Erythroblast (primary cell): Measurements from ENCODE around the gene ZRANB1.

Experiments
- DNase-seq, 2 experiments: peaks; one replicate each; lab custom pipeline; 2025; lab: John Stamatoyannopoulos, UW
- GATA1 ChIP-seq: IDR thresholded peaks from 2 replicates; pipeline ENCODE4 v1.6.1; 2011; ENCODE audit warnings: low read depth, mild to moderate bottlenecking, control low read depth, low read length, moderate library complexity
- POLR2A ChIP-seq: IDR thresholded peaks from 2 replicates; pipeline ENCODE4 v1.6.1; 2011; ENCODE audit warnings: mild to moderate bottlenecking, low read length

The ZRANB1 gene

DNA sequence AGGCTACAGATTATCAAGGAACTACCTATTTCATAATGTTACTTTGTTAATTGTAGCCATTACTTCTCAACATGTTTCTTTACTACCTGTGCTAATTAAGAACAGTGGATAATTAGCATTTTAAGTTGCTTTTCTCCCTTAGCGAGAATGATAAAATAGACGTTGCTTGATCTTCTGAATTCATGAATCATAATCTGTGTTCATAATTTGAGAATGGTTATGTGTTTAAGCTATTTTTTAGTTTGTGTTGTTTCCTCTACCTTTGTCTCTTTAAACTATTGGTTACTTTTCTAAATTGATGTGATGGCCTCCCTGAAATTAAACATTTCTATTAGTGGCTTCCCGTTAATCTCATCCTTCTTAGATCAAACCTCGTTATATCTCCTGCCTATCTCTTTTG, at the start of gene ZRANB1:
TSS of gene ZRANB1 (plus strand) at position 301 of the 400 bp plus-strand sequence. CDS start 371 bp downstream, outside the sequence.
- TF ChIP-seq POLR2A (no peak), GATA1 (no peak)
- DNase-seq = no peak

DNA sequence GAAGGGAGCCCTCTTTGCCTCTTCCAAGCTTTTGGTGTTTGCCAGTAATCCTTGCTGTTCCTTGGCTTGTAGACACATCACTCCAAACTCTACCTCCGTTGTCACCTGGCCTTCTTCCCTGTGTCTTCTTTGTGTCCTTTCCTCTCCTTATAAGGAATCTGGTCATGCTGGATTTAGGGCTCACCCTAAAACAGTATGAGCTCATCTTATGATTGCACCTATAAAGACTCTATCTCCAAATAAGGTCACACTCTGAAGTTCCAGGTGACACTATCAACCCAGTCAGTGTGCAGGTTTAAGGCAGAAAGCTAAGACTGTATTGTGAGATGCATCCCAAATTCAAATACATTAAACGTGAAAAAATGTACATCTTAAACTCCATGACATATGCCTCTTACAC, 49.0 kb upstream of the ZRANB1 start:
- no peak for DNase-seq
- TF ChIP-seq POLR2A (no peak), GATA1 (no peak)

DNA sequence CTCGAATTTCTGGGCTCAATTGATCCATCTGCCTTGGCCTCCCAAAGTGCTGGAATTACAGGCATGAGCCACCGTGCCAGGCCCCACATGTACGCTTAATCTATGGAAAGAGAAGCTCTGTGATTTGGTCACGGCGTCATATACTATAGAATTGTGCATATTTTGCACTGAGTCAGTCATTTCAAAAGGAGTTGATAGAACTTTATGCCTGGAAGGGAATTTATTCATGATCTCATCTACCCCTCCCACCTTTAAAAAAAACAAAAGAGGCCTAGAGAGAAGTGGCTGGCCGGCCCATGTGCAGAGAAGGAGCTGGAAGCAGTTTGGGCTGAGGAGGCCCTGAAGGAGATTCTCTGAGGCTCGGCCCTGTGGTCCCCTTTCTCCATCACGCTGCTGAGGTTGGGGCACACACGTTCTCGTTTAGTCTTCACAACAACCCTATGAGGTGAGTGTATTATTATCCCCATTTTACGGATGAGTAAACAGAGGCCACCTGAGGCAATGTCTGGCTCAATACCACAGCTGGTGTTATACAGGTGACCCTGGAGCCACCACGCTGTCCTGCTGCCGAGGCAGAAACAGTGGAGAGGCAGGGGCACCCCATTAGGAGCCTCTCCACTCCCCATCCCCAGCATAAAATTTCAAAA, 47.2 kb upstream of the ZRANB1 start:
- TF ChIP-seq POLR2A (no peak), GATA1 (no peak)
- DNase-seq = no peak

DNA sequence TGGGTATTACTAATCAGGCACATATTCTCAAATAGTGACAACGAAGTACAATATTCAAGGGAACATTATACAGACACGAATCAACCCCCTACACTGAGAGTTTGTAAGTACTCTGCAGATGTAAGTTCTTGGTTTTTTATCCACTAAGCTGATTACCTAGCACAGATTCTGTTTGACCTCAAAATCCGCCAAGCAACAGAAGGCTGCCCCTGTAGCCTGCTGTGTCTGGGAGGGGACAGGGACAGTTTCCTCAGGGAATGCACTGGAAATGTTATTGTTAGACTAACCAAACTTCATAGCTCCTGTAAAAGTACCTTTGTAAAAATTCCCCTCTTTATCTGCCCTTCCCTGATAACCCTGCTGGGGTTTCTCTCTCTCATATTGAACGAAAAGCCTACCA, 45.2 kb upstream of the ZRANB1 start:
- no peak for DNase-seq
- TF ChIP-seq GATA1 (no peak), POLR2A (no peak)

DNA sequence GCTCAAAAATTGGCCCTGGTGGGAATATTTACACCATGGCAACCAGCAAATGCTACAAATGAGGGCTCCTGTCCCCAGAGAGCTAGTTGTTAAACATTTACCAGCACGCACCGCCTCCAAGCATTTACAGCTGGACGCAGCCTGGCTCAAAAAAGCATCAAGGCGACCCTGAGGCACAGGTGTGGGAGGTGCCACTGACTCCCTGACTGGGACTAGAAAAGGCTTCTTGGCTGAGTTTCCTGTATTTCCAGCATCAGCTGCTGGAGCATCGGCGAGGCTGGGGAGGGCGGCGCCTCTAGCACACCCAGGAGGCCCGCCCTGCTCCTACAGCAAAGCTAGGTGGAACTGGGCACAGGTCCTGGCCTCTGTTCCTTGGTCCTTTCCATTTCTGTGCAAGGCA, 43.5 kb upstream of the ZRANB1 start:
- no peak for DNase-seq
- TF ChIP-seq GATA1 (no peak), POLR2A (no peak)

DNA sequence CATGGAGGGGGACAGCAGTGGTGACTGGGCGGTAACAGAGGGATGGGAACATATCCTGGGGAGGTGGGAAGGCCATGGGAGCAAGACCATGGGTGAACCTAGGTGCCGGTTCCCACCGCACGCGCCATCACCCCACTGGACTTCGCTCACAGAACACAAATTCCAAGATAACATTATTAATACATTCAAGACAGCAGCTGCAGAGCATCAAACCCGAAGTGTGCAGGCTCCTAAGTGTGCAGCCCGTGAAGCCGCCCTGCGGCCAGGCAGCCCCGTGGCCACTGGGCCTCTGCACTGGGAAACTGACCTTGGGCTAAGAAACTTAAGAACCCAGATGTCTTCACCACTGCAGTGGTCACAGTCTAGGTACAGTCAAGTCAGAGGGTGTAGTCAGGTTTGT, 42.8 kb upstream of the ZRANB1 start:
- TF ChIP-seq POLR2A = no peak
- no peak for TF ChIP-seq GATA1
- no peak for DNase-seq

DNA sequence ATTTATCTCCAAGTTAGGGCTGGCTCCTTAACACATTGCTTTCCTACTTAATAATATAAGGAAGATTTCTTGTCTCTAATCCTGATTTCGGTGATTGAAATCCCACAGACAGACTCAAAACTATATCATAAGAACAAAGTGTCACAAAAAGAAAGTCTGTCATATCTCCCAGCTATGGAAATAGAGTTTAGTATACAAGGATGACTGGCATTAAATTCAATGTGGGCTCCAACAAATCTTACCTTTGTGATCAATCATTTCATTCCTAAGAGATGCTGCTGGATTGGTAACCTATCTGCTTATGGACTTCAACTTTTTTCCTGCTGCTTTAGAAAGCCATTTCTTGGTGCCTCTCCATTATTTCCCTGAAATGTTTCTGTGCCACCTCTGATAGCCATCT, 39.5 kb upstream of the ZRANB1 start:
- no peak for DNase-seq
- TF ChIP-seq POLR2A (no peak), GATA1 (no peak)

DNA sequence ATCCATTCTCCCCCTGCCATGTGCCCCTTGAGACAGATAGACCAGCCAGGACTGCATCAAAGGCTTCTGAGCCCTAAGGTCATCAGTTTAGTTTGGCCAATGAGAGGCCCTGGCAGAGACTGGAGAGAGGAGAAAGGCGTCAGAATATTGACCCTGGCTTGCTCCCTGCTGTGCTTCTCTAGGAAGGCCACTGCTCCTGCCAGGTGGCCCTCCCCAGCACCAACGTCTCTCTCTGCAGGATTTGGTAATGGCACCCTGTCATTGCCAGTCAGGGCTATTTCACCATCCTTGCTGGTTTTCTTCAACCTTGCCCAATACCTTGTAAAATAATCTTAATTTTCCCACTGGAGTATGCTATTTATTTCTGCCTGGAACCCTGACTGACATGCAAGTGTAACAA, 38.8 kb upstream of the ZRANB1 start:
- DNase-seq = no peak
- TF ChIP-seq GATA1 (no peak), POLR2A (no peak)

DNA sequence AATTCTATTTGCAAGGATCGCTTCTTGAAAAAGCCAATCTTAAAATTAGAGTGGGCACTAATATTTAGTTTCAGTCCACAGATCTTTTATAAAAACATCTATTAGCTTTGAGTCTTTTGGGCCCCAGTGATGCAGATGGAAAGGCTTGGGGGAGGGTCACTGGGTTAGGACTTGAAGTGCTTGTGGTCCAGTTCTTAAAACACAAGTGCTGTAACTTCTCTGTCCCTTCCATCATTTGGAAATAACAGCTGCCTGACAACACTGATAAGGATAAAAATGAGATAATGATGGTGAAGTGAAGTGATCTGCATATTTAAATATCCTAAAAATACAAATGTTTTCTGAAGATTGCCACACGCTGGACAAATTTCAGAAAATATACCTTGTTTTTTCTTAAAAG, 37.1 kb upstream of the ZRANB1 start:
- DNase-seq = peak in 1 of 2 experiments; percentile 17
- TF ChIP-seq POLR2A (no peak), GATA1 (no peak)

DNA sequence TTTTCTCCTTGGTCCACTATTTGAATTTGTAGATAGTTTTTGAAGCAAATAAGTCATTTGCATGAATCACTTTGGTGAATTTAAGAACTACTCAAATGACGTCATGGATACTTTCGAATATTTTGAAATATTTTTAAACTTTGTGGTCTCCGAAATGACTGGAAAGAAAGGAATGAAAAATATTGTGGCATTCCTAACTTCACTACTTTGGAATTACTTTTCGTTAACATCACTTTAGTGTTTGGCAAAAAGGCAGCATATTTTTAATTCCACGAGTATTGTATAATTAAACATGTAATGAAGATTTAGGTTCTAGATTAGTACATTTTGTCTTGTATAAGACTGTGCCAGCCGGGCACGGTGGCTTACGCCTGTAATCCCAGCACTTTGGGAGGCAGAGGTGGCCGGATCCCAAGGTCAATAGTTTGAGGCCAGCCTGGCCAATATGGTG, 35.3 kb upstream of the ZRANB1 start:
- TF ChIP-seq POLR2A (no peak), GATA1 (no peak)

DNA sequence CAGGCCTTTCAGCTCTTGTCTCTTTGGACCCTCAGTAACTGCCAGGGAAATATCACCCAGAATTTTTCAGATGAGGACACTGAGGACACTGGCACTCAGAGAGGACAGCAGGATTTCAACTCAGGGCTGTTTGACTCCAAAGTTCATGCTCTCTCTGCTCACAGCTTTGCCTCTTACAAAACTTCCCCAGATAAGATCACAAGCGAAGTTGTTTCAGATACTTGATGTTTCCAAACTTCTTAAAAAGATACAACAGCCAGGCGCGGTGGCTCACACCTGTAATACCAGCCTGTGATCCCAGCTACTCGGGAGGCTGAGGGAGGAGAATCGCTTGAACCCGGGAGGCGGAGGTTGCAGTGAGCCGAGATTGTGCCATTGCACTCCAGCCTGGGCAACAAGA, 32.4 kb upstream of the ZRANB1 start:
- TF ChIP-seq GATA1 (no peak), POLR2A (no peak)
- DNase-seq = no peak

More for the DNA sequence above, 35.3 kb upstream of the ZRANB1 start:
- no peak for DNase-seq

DNA sequence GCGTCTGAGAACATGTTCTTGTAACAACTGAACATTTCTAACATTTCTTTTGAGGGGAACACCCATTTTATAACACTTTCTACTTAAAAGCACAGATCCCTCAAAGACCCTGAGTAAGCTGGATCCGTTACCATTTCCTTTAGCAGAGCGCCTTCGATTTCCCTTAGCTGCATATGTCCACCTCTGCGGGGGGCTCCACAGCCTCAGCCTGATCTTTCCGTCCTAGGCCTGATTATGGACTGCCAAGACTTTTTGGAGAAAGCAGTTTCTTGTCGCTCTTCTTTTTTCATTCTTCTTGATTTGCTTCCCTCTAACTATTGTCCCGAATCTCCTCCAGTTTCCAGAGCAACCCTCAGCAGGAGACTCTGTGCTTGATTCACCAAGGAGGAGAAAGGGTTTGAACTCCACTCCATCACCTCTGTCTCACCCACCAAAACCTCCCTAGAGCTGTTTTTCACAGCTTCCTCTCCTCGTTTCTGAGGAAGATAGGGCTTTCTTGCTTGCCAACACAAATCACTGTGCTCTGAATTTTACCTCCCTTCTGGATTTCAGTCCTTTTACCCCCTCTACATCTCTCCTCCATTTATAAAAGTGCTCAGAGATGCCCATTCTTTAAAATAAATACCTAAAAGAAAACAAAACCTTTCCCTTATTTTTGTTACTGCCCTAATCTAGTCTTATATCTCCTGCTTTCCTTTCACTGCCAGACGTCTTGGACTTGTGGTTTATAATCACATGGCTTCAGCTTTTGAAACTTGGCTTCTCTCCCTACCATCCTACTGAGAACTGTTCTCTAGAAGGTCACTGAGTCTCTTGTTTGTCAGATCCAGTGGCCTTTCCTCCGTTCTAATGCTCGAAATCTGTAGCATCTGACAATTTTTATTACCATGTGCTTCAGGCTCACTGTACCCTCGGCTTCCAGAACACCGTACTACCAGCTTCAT, 30.5 kb upstream of the ZRANB1 start:
- TF ChIP-seq GATA1 = no peak
- peak; percentile 36 for TF ChIP-seq POLR2A
- DNase-seq = peak; percentile 65 to 83

DNA sequence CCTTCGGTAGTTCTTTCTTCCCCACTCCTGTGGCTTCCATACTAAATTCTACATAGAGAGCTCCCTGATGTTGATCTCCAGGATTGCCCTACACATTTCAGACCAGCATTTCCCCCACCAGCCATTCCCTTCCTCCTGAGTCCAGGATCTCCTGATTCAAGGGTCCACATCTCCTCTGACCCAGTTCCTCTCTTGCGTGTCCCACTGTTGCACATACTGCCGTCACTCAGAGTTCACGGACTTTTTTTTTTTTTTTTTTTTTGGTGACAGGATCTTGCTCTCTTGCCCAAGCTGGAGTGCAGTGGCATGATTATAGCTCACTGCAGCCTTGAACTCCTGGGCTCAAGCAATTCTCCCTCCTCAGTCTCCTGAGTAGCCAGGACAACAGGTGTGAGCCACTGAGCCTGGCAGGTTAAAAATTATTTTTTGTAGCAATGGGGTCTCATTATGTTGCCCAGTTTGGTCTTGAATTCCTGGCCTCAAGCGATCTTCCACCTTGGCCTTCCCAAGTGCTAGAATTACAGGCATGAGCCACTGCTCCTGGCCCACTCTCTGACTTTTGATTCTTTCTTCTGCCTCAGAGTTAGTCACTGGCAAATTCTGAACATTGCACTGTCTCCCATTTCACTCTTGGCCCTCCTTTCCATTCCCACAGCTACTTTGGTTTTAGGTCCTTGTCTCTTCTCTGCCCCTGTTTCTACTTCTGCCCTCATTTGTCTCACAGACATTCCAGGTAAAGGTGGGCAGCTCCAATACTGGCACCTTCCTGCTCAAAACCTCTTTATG, 29.6 kb upstream of the ZRANB1 start:
- no peak for DNase-seq
- no peak for TF ChIP-seq POLR2A
- TF ChIP-seq GATA1 = no peak
